ENCODE measurements around the gene PAPPA. TPM values are rescaled to one million over a fixed set of nuclear protein-coding genes. Genes with fewer than 3 reads are reported as not detected.
A peak's percentile ranks its signal among the peaks of the same experiment; 100 is the strongest.

The PAPPA gene
- total and polyA plus RNA-seq, 5 donors = 0.59 to 7.0 (median 2.1) TPM

- H3K4me3 ChIP-seq (ENCODE audit: low read length) = no peak overlapping the region
Measured at GRCh38 chr9:116163293-116164055, 9.9 kb downstream of the PAPPA start.

GRCh38 chr9:116165912-116166311 is 12.3 kb downstream of the PAPPA start:
- intact Hi-C loops (cut with DNase I) = loop anchor here in 1 of 4 donors (10.0 kb wide), 1 partner anchor 329 kb away; no protein-coding TSS in a partner anchor
- Histone ChIP-seq H3K4me3 (ENCODE audit: low read length) (no peak overlapping the region), H3K4me1 (ENCODE audit: control insufficient read depth, insufficient read depth, low read length) (no peaks in the 10 kb centered on the region), H3K27ac (ENCODE audit: low read length) (no peak overlapping the region), H3K9me3 (ENCODE audit: control insufficient read depth, low read length) (no peaks in the 10 kb centered on the region), H3K27me3 (ENCODE audit: control insufficient read depth, insufficient read depth) (no peaks in the 10 kb centered on the region)
- WGBS = 74% methylated on average over 2 of the region's 2 CpGs
- ATAC-seq (no peak), DNase-seq (no peak)

More at GRCh38 chr9:116163293-116164055, 9.9 kb downstream of the PAPPA start:
- Histone ChIP-seq H3K27me3 (ENCODE audit: control insufficient read depth, insufficient read depth) (no peaks in the 10 kb centered on the region), H3K27ac (ENCODE audit: low read length) (no peak overlapping the region), H3K4me1 (ENCODE audit: control insufficient read depth, insufficient read depth, low read length) (no peaks in the 10 kb centered on the region), H3K9me3 (ENCODE audit: control insufficient read depth, low read length) (no peaks in the 10 kb centered on the region)
- 82% methylated on average over 2 of the region's 2 CpGs for WGBS
- DNase-seq = no peak
- no peak for ATAC-seq
- intact Hi-C loops (cut with DNase I) = loop anchor here in 1 of 4 donors (10.0 kb wide), 1 partner anchor 331 kb away; no protein-coding TSS in a partner anchor

GRCh38 chr9:116166713-116167112 is 13.1 kb downstream of the PAPPA start:
- ATAC-seq (no peak), DNase-seq (no peak)
- Histone ChIP-seq H3K27ac (ENCODE audit: low read length) (no peak overlapping the region), H3K4me1 (ENCODE audit: control insufficient read depth, insufficient read depth, low read length) (no peaks in the 10 kb centered on the region), H3K9me3 (ENCODE audit: control insufficient read depth, low read length) (no peaks in the 10 kb centered on the region), H3K27me3 (ENCODE audit: control insufficient read depth, insufficient read depth) (no peaks in the 10 kb centered on the region), H3K4me3 (ENCODE audit: low read length) (no peak overlapping the region)
- intact Hi-C loops (cut with DNase I) = loop anchor here in 1 of 4 donors (10.0 kb wide), 1 partner anchor 328 kb away; no protein-coding TSS in a partner anchor
- WGBS = 94% methylated on average over 1 of the region's 1 CpG

GRCh38 chr9:116168231-116168630 is 14.6 kb downstream of the PAPPA start:
- Histone ChIP-seq H3K4me1 (ENCODE audit: control insufficient read depth, insufficient read depth, low read length) (no peaks in the 10 kb centered on the region), H3K27ac (ENCODE audit: low read length) (no peak overlapping the region), H3K9me3 (ENCODE audit: control insufficient read depth, low read length) (no peaks in the 10 kb centered on the region), H3K4me3 (ENCODE audit: low read length) (no peak overlapping the region), H3K27me3 (ENCODE audit: control insufficient read depth, insufficient read depth) (no peaks in the 10 kb centered on the region)
- ATAC-seq = no peak
- no peak for DNase-seq
- intact Hi-C loops (cut with DNase I) = loop anchor here in 1 of 4 donors (10.0 kb wide), 1 partner anchor 327 kb away; no protein-coding TSS in a partner anchor

- ATAC-seq (no peak), DNase-seq (no peak)
- no peaks in the 10 kb centered on the region for H3K4me1 ChIP-seq (ENCODE audit: control insufficient read depth, insufficient read depth, low read length)
- intact Hi-C loops (cut with DNase I) = no loop called here
- no peaks in the 10 kb centered on the region for H3K9me3 ChIP-seq (ENCODE audit: control insufficient read depth, low read length)
- H3K27ac ChIP-seq (ENCODE audit: low read length) = no peak overlapping the region
- H3K27me3 ChIP-seq (ENCODE audit: control insufficient read depth, insufficient read depth) = no peaks in the 10 kb centered on the region
- 57% methylated on average over 2 of the region's 2 CpGs for WGBS
- H3K4me3 ChIP-seq (ENCODE audit: low read length) = no peak overlapping the region
Measured at GRCh38 chr9:116172216-116172615, 18.6 kb downstream of the PAPPA start.

GRCh38 chr9:116174347-116174746 is 20.8 kb downstream of the PAPPA start:
- 67% methylated on average over 1 of the region's 1 CpG for WGBS
- intact Hi-C loops (cut with DNase I) = no loop called here
- Histone ChIP-seq H3K4me3 (ENCODE audit: low read length) (no peak overlapping the region), H3K9me3 (ENCODE audit: control insufficient read depth, low read length) (no peaks in the 10 kb centered on the region), H3K4me1 (ENCODE audit: control insufficient read depth, insufficient read depth, low read length) (no peaks in the 10 kb centered on the region), H3K27me3 (ENCODE audit: control insufficient read depth, insufficient read depth) (no peaks in the 10 kb centered on the region), H3K27ac (ENCODE audit: low read length) (no peak overlapping the region)
- no peak for DNase-seq
- no peak for ATAC-seq

GRCh38 chr9:116175614-116176013 is 22.0 kb downstream of the PAPPA start:
- no peaks in the 10 kb centered on the region for H3K27me3 ChIP-seq (ENCODE audit: control insufficient read depth, insufficient read depth)
- DNase-seq = no peak
- no peak for ATAC-seq
- H3K9me3 ChIP-seq (ENCODE audit: control insufficient read depth, low read length) = no peaks in the 10 kb centered on the region
- no peak overlapping the region for H3K27ac ChIP-seq (ENCODE audit: low read length)
- intact Hi-C loops (cut with DNase I) = no loop called here
- no peak overlapping the region for H3K4me3 ChIP-seq (ENCODE audit: low read length)
- no peaks in the 10 kb centered on the region for H3K4me1 ChIP-seq (ENCODE audit: control insufficient read depth, insufficient read depth, low read length)
- 47% methylated on average over 1 of the region's 1 CpG for WGBS

GRCh38 chr9:116178481-116179211 is 25.1 kb downstream of the PAPPA start:
- peak in 1 of 3 donors; percentile 40 for DNase-seq
- no peaks in the 10 kb centered on the region for H3K27me3 ChIP-seq (ENCODE audit: control insufficient read depth, insufficient read depth)
- H3K9me3 ChIP-seq (ENCODE audit: control insufficient read depth, low read length) = no peaks in the 10 kb centered on the region
- 59% methylated on average over 3 of the region's 3 CpGs for WGBS
- ATAC-seq = no peak
- intact Hi-C loops (cut with DNase I) = no loop called here
- H3K27ac ChIP-seq (ENCODE audit: low read length) = no peak overlapping the region
- no peak overlapping the region for H3K4me3 ChIP-seq (ENCODE audit: low read length)
- no peaks in the 10 kb centered on the region for H3K4me1 ChIP-seq (ENCODE audit: control insufficient read depth, insufficient read depth, low read length)

GRCh38 chr9:116179568-116179967 is 26.0 kb downstream of the PAPPA start:
- WGBS = 62% methylated on average over 4 of the region's 4 CpGs
- no peak for DNase-seq
- no peaks in the 10 kb centered on the region for H3K9me3 ChIP-seq (ENCODE audit: control insufficient read depth, low read length)
- intact Hi-C loops (cut with DNase I) = no loop called here
- H3K4me3 ChIP-seq (ENCODE audit: low read length) = no peak overlapping the region
- H3K4me1 ChIP-seq (ENCODE audit: control insufficient read depth, insufficient read depth, low read length) = no peaks in the 10 kb centered on the region
- ATAC-seq = no peak
- H3K27ac ChIP-seq (ENCODE audit: low read length) = no peak overlapping the region
- no peaks in the 10 kb centered on the region for H3K27me3 ChIP-seq (ENCODE audit: control insufficient read depth, insufficient read depth)

- no peak for DNase-seq
- no peak overlapping the region for H3K4me3 ChIP-seq (ENCODE audit: low read length)
- H3K9me3 ChIP-seq (ENCODE audit: control insufficient read depth, low read length) = no peaks in the 10 kb centered on the region
- WGBS = 77% methylated on average over 3 of the region's 3 CpGs
- no peaks in the 10 kb centered on the region for H3K27me3 ChIP-seq (ENCODE audit: control insufficient read depth, insufficient read depth)
- no peak overlapping the region for H3K27ac ChIP-seq (ENCODE audit: low read length)
- H3K4me1 ChIP-seq (ENCODE audit: control insufficient read depth, insufficient read depth, low read length) = no peaks in the 10 kb centered on the region
- intact Hi-C loops (cut with DNase I) = no loop called here
- ATAC-seq = no peak
Measured at GRCh38 chr9:116181853-116182610, 28.4 kb downstream of the PAPPA start.

GRCh38 chr9:116182876-116183275 is 29.3 kb downstream of the PAPPA start:
- no peaks in the 10 kb centered on the region for H3K4me1 ChIP-seq (ENCODE audit: control insufficient read depth, insufficient read depth, low read length)
- no peak overlapping the region for H3K4me3 ChIP-seq (ENCODE audit: low read length)
- no peak for DNase-seq
- no peak overlapping the region for H3K27ac ChIP-seq (ENCODE audit: low read length)
- no peaks in the 10 kb centered on the region for H3K9me3 ChIP-seq (ENCODE audit: control insufficient read depth, low read length)
- no peak for ATAC-seq
- WGBS = 82% methylated on average over 5 of the region's 5 CpGs
- intact Hi-C loops (cut with DNase I) = no loop called here
- H3K27me3 ChIP-seq (ENCODE audit: control insufficient read depth, insufficient read depth) = no peaks in the 10 kb centered on the region
